ENCODE measurements around the gene ANO6. TPM values are rescaled to one million over a fixed set of nuclear protein-coding genes. Genes with fewer than 3 reads are reported as not detected.
"Not testable (repeated sequence)": the region's sequence is repeated elsewhere in the genome, so short reads cannot be mapped to it uniquely, and the experiment has no call there.

ANO6 gene
- total RNA-seq = 72.0 and 73.8 TPM in 2 replicates

GRCh38 chr12:45215419-45216229, at the start of gene ANO6:
TSS of gene ANO6 (plus strand) at chr12:45216095. CDS start at chr12:45216322, 227 bp downstream.
- peak; percentile 65 for DNase-seq (ENCODE audit: low read depth, low spot score)

- no peak for DNase-seq (ENCODE audit: low read depth, low spot score)
These were observed 46.9 kb upstream of the ANO6 start for GRCh38 chr12:45168976-45169375.

GRCh38 chr12:45170456-45171042, 45.3 kb upstream of the ANO6 start:
- peak; percentile 60 for DNase-seq (ENCODE audit: low read depth, low spot score)

- not testable (repeated sequence) for DNase-seq (ENCODE audit: low read depth, low spot score)
These were observed 42.6 kb upstream of the ANO6 start for GRCh38 chr12:45173293-45173692.

- DNase-seq (ENCODE audit: low read depth, low spot score) = no peak
These were observed 41.3 kb upstream of the ANO6 start for GRCh38 chr12:45174595-45174994.

- no peak for DNase-seq (ENCODE audit: low read depth, low spot score)
These were observed 37.1 kb upstream of the ANO6 start for GRCh38 chr12:45178771-45179170.

- no peak for DNase-seq (ENCODE audit: low read depth, low spot score)
These were observed 33.4 kb upstream of the ANO6 start for GRCh38 chr12:45182511-45182910.

GRCh38 chr12:45183246-45183645, 32.6 kb upstream of the ANO6 start:
- DNase-seq (ENCODE audit: low read depth, low spot score) = no peak

GRCh38 chr12:45184147-45184963, 31.5 kb upstream of the ANO6 start:
- DNase-seq (ENCODE audit: low read depth, low spot score) = no peak

GRCh38 chr12:45186762-45187161, 29.1 kb upstream of the ANO6 start:
- no peak for DNase-seq (ENCODE audit: low read depth, low spot score)

- DNase-seq (ENCODE audit: low read depth, low spot score) = no peak
These were observed 26.0 kb upstream of the ANO6 start for GRCh38 chr12:45189766-45190403.

GRCh38 chr12:45191239-45191638, 24.7 kb upstream of the ANO6 start:
- no peak for DNase-seq (ENCODE audit: low read depth, low spot score)

- no peak for DNase-seq (ENCODE audit: low read depth, low spot score)
These were observed 23.2 kb upstream of the ANO6 start for GRCh38 chr12:45192707-45193106.

- no peak for DNase-seq (ENCODE audit: low read depth, low spot score)
These were observed 15.3 kb upstream of the ANO6 start for GRCh38 chr12:45200491-45201043.

- no peak for DNase-seq (ENCODE audit: low read depth, low spot score)
These were observed 12.1 kb upstream of the ANO6 start for GRCh38 chr12:45203767-45204166.

- no peak for DNase-seq (ENCODE audit: low read depth, low spot score)
These were observed 11.1 kb upstream of the ANO6 start for GRCh38 chr12:45204757-45205156.

GRCh38 chr12:45205165-45205825, 10.6 kb upstream of the ANO6 start:
- no peak for DNase-seq (ENCODE audit: low read depth, low spot score)

GRCh38 chr12:45208604-45209487, 7.0 kb upstream of the ANO6 start:
- DNase-seq (ENCODE audit: low read depth, low spot score) = no peak

GRCh38 chr12:45209784-45210183, 6.1 kb upstream of the ANO6 start:
- no peak for DNase-seq (ENCODE audit: low read depth, low spot score)

- DNase-seq (ENCODE audit: low read depth, low spot score) = no peak
These were observed 3.8 kb upstream of the ANO6 start for GRCh38 chr12:45212064-45212463.

All from pulmonary artery endothelial cell (primary cell).